Subcutaneous abdominal adipose tissue (tissue), 5 donors: ENCODE results near the gene TM2D3.
A peak's percentile ranks its signal among the peaks of the same experiment; 100 is the strongest.

ENCODE experiments used
- H3K27ac ChIP-seq: one replicate; pipeline ENCODE4 v1.7.0; 2013; ENCODE audit warnings: low read depth, mild to moderate bottlenecking, inconsistent platforms, low read length, moderate library complexity
- H3K27me3 ChIP-seq, 5 donors: one replicate each; pipeline ENCODE4 v1.7.0; 2013; ENCODE audit warnings: low read length in 5 of 5, inconsistent platforms in 1 of 5; ENCODE audit not compliant: control insufficient read depth in 5 of 5, insufficient read depth in 4 of 5
- H3K36me3 ChIP-seq, 5 donors: one replicate each; pipeline ENCODE4 v1.7.0; 2013; ENCODE audit warnings: low read length in 5 of 5; ENCODE audit not compliant: control insufficient read depth in 5 of 5, insufficient read depth in 5 of 5
- H3K4me1 ChIP-seq, 5 donors: one replicate each; pipeline ENCODE4 v1.7.0; 2013; ENCODE audit warnings: low read length in 5 of 5, mild to moderate bottlenecking in 3 of 5, moderate library complexity in 1 of 5; ENCODE audit not compliant: control insufficient read depth in 5 of 5, insufficient read depth in 5 of 5
- H3K4me3 ChIP-seq, 5 donors: one replicate each; pipeline ENCODE4 v1.7.0; 2013; ENCODE audit warnings: low read length in 5 of 5, low read depth in 1 of 5
- H3K9ac ChIP-seq, 5 donors: one replicate each; pipeline ENCODE4 v1.7.0; 2013; ENCODE audit warnings: low read length in 5 of 5, mild to moderate bottlenecking in 4 of 5, moderate library complexity in 3 of 5
- H3K9me3 ChIP-seq, 5 donors: one replicate each; pipeline ENCODE4 v1.7.0; 2013; ENCODE audit warnings: low read length in 5 of 5; ENCODE audit not compliant: control insufficient read depth in 5 of 5
- donor health status: healthy.
- donor health status: healthy.
- donor health status: healthy.
- donor health status: healthy.
- donor health status: healthy.

The TM2D3 gene

DNA sequence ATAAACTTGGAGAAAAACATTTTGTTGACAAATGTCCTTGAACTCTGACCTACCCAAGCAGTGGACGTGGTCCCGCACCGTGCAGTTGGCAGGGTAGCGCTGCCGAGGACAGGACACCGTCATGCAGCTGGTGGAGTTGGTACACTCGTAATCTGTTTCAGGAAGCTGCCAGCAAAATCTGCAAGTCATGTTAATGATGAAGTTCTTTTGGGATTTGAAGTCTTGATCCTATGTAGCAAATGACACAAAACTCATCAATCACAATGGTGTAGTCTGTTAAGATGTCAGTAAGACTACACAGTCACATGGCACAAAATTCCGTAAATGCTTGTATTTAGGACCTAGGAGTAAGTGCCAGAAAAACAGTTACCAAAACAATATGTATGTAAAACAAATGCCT, 5.5 kb downstream of the TM2D3 start:
- H3K9ac ChIP-seq: no peak overlapping the region
- H3K9me3 ChIP-seq: no peaks in the 10 kb centered on the region
- H3K27ac ChIP-seq: no peak overlapping the region
- peaks cover 20 to 71% (median 50%) of the 10 kb centered on the region in 5 donors for H3K36me3 ChIP-seq
- no peaks in the 10 kb centered on the region for H3K27me3 ChIP-seq
- H3K4me1 ChIP-seq: peaks cover 0 to 37% (median 17%) of the 10 kb centered on the region in 5 donors
- no peak overlapping the region for H3K4me3 ChIP-seq

DNA sequence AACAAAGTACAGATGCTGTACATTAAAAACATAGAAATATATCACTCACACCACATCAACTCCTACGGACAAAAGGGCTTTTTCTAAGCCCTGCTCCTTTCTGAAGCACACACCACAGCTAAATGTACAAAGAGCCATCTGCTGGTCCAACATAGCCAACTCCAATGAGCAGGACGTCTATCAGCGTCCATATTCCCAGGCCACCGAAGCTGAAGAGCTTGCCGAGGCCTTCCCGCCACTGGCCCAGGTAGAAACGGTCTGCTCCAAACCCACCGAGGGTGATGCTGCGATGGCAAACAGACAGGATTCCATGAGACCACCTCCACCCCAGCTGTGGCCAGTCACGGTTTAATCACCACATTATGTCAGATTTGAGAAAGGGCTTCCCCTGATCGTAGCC, 9.8 kb downstream of the TM2D3 start:
- no peaks in the 10 kb centered on the region for H3K9me3 ChIP-seq
- no peak overlapping the region for H3K4me3 ChIP-seq
- H3K27me3 ChIP-seq: no peaks in the 10 kb centered on the region
- peak overlapping the region in 2 of 5 donors; percentile 34 to 35 for H3K9ac ChIP-seq
- peak overlapping the region; percentile 81 for H3K27ac ChIP-seq
- peaks cover 0 to 26% (median 8%) of the 10 kb centered on the region in 5 donors for H3K4me1 ChIP-seq
- peaks cover 31 to 65% (median 53%) of the 10 kb centered on the region in 5 donors for H3K36me3 ChIP-seq

DNA sequence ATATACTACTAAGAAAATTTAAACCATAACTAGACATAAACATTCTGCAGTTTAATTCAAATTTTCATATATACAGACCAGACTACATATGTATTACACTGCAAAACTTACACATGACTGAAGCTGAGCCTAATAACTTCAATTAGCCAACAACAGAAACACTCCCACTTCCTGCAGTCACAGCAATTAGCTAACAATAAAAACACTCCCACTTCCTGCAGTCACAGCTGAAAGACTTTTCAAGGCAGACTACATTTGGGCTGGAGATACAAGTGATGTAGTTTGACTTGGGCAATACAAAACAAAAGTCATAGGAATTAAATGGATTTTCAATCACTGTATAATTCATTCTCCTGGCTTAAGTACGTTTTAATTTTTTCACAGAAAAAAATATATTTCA, 10.3 kb downstream of the TM2D3 start:
- Histone ChIP-seq H3K9ac (no peak overlapping the region), H3K27me3 (no peaks in the 10 kb centered on the region), H3K9me3 (no peaks in the 10 kb centered on the region), H3K27ac (peak overlapping the region; percentile 81), H3K36me3 (peaks cover 31 to 61% (median 53%) of the 10 kb centered on the region in 5 donors), H3K4me1 (peaks cover 0 to 26% (median 8%) of the 10 kb centered on the region in 5 donors), H3K4me3 (no peak overlapping the region)

DNA sequence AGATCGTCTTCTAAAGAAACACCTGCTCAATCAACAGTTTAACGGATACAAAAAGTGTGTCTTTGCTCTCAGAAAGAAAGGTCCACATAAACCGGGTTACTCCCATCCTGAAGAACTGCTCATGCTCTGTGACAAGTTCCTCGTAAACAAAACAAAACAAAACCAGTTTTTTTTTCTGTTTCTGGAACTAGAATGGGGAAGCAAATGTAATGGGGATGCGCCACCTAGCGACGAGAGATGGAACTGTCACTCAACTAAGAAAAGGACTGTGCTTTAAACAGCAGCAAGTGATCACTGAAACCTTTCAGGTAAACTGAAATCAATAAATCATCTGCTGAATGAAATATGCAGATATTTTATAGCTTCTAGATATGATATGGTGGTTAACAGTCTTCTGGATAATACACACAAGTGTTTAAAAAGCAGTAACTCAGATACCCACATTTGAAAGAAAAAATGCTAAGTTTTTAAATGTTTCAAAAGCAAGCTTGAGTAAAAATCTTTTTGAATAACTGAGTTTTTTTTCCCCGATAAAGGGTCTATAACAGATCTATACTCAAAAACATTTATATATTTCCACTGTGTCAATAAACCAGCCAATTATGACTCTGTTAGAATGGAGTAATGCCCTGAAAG, 10.9 kb downstream of the TM2D3 start:
- peaks cover 0 to 21% (median 8%) of the 10 kb centered on the region in 5 donors for H3K4me1 ChIP-seq
- H3K4me3 ChIP-seq: peak overlapping the region in 2 of 5 donors; percentile 1 to 19
- peaks cover 31 to 55% (median 49%) of the 10 kb centered on the region in 5 donors for H3K36me3 ChIP-seq
- no peaks in the 10 kb centered on the region for H3K27me3 ChIP-seq
- H3K27ac ChIP-seq: peak overlapping the region; percentile 81
- no peaks in the 10 kb centered on the region for H3K9me3 ChIP-seq
- H3K9ac ChIP-seq: peak overlapping the region in 1 of 5 donors; percentile 9

DNA sequence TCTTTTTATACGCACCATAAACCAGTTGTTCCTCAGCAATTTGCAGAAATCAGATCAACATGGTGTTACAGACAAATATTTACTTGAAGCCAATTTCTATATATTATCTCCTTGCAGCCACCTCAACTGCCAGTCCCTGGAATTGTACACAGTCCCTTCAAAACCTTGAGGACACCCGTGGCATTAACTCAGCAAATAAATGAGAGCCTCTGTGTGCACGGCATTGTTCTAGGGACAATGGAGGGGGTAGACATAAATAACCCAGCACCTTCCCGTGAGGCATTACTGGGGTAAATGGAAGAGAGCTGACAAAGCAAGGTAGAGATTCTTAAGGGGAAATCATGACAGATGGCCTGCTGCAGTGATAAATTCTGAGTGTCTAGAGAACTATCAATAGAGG, 12.5 kb downstream of the TM2D3 start:
- no peak overlapping the region for H3K27ac ChIP-seq
- no peak overlapping the region for H3K9ac ChIP-seq
- no peak overlapping the region for H3K4me3 ChIP-seq
- peaks cover 0 to 21% (median 8%) of the 10 kb centered on the region in 5 donors for H3K4me1 ChIP-seq
- H3K36me3 ChIP-seq: peaks cover 19 to 40% (median 37%) of the 10 kb centered on the region in 5 donors
- no peaks in the 10 kb centered on the region for H3K27me3 ChIP-seq
- no peaks in the 10 kb centered on the region for H3K9me3 ChIP-seq

DNA sequence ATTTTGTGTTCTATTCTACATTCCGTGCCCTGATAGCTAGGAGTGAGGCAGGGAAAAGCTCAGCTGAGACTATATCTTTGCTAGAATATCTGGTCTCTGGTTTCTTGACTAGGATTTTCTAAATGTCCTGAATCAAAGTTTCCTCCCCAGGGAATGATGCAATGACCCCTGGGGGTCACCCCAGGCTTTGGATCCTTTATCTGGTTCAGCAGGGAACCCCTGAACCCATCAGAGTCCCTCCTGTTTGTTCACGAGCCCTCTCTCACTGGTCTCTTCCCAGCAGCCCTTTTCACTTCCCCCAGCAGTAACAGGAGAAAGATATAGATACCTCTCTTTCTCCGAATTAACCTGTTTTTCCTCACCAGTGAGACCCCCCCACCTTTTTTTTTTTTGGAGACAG, 14.3 kb downstream of the TM2D3 start:
- H3K27ac ChIP-seq: no peak overlapping the region
- peaks cover 0 to 26% (median 15%) of the 10 kb centered on the region in 5 donors for H3K4me1 ChIP-seq
- H3K9ac ChIP-seq: no peak overlapping the region
- H3K4me3 ChIP-seq: no peak overlapping the region
- no peaks in the 10 kb centered on the region for H3K27me3 ChIP-seq
- H3K36me3 ChIP-seq: peaks cover 16 to 26% (median 23%) of the 10 kb centered on the region in 5 donors
- no peaks in the 10 kb centered on the region for H3K9me3 ChIP-seq

DNA sequence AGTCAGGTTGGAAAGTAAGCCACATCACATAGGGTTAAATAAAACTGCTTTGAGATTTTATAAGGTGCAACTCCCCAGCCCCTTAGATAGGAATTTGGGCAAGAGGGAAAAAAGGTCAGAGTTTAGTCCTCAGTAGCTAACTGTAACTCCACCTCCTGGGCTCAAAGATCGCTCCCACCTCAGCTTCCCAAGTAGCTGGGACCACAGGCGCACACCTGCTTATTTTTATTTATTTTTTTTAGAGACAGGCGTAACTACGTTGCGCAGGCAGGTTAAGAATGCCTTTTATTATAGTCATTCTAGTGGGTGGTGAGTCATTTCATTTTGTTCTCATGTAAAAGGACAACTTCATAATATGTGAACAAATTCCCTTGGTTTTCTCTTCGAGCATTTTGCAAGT, 14.7 kb downstream of the TM2D3 start:
- H3K27me3 ChIP-seq: no peaks in the 10 kb centered on the region
- peaks cover 0 to 25% (median 18%) of the 10 kb centered on the region in 5 donors for H3K4me1 ChIP-seq
- no peaks in the 10 kb centered on the region for H3K9me3 ChIP-seq
- no peak overlapping the region for H3K9ac ChIP-seq
- H3K4me3 ChIP-seq: no peak overlapping the region
- H3K36me3 ChIP-seq: peaks cover 16 to 24% (median 20%) of the 10 kb centered on the region in 5 donors
- H3K27ac ChIP-seq: no peak overlapping the region

DNA sequence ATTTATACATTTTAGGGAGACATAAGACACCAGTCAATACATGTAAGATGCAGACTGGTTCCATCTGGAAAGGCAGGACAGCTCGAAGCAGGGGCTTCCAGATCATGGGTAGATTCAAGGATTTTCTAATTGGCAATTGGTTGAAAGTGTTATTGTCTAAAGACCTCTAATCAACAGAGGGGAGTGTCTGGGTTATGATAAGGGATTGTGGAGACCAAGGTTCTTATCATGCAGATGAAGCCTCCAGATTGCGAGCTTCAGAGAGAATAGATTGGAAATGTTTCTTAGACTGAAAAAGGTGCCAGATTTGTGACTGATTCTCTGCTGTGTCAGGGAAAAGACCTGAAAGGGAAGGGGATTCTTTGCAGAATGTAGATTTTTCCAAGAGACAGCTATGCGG, 15.1 kb downstream of the TM2D3 start:
- Histone ChIP-seq H3K27ac (no peak overlapping the region), H3K9ac (no peak overlapping the region), H3K4me1 (peaks cover 0 to 21% (median 14%) of the 10 kb centered on the region in 5 donors), H3K27me3 (no peaks in the 10 kb centered on the region), H3K4me3 (no peak overlapping the region), H3K36me3 (peaks cover 13 to 19% (median 15%) of the 10 kb centered on the region in 5 donors), H3K9me3 (no peaks in the 10 kb centered on the region)

DNA sequence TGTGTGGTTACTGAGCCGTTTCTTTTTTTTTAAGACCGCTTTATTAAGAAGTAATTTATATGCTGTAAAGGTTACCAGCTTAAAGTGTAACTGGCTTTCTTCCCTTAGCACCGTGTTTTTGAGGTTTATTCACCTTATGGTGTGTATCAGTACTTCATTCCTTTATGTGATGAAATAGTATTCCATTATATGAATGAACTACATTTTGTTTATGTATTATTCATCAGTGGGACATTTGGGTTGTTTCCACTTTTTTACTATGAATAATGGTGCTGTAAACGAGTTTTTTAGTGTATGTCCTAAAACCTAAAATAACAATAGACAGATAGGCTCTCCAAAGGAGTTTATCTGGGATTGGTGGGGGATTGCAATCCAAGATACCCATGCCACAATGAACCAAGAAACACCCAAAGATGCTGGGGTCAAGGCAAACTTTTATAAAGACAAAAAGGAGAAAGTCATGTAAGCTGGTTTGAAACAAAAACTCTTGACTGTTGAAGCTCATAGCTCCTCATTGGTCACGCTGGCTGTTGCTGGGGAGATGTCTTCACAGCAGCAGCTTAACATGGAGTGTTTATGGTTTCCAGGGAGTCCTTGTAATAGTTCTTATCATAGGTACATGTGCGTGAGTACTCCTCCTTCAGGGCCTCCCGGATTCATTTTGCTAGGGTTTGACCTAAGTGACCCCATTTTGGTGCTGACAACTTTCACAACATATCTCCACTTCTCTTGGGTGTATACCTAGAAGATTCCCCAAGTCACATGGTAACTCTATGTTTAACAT, 16.0 kb downstream of the TM2D3 start:
- Histone ChIP-seq H3K4me1 (peaks cover 0 to 21% (median 11%) of the 10 kb centered on the region in 5 donors), H3K27me3 (no peaks in the 10 kb centered on the region), H3K9ac (no peak overlapping the region), H3K36me3 (peaks cover 11 to 16% (median 12%) of the 10 kb centered on the region in 5 donors), H3K27ac (no peak overlapping the region), H3K9me3 (no peaks in the 10 kb centered on the region), H3K4me3 (no peak overlapping the region)

DNA sequence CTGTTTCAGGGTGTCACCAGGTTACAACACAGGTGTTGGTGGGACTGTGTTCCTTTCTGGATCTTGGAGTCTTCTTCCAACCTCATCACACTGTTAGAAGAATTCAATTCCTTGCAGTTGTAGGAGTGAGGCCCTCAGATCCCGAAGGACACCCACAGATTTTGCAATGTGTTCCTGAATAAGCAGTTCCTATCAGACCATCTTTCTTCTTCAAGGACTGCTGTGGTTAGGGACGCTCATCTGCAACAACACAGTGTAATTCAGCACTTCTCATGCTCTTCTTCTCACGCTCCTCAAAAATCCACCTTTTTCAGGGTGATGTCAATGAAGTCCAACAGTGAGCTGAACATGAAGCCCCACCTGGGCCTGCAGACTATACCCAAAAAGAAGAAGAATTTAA, 18.8 kb downstream of the TM2D3 start:
- H3K36me3 ChIP-seq: peaks cover 0 to 4% (median 0%) of the 10 kb centered on the region in 5 donors
- no peak overlapping the region for H3K4me3 ChIP-seq
- no peak overlapping the region for H3K9ac ChIP-seq
- no peak overlapping the region for H3K27ac ChIP-seq
- H3K27me3 ChIP-seq: no peaks in the 10 kb centered on the region
- peaks cover 0 to 13% (median 4%) of the 10 kb centered on the region in 5 donors for H3K4me1 ChIP-seq
- no peaks in the 10 kb centered on the region for H3K9me3 ChIP-seq
